Embryonic facial prominence (tissue), 1 donor: ENCODE results near the gene MESP2.

Experiments
- DNase-seq: peaks from one replicate; pipeline ENCODE4 v3.0.0-alpha.2; 2016; ENCODE audit errors: extremely low spot score

Gene MESP2

GRCh38 chr15:89815769-89816168, 39.6 kb downstream of the MESP2 start:
- DNase-seq, result no peak

GRCh38 chr15:89817701-89818280, 41.7 kb downstream of the MESP2 start:
- no peak for DNase-seq

GRCh38 chr15:89818287-89818686, 42.2 kb downstream of the MESP2 start:
- DNase-seq, result no peak

DNA sequence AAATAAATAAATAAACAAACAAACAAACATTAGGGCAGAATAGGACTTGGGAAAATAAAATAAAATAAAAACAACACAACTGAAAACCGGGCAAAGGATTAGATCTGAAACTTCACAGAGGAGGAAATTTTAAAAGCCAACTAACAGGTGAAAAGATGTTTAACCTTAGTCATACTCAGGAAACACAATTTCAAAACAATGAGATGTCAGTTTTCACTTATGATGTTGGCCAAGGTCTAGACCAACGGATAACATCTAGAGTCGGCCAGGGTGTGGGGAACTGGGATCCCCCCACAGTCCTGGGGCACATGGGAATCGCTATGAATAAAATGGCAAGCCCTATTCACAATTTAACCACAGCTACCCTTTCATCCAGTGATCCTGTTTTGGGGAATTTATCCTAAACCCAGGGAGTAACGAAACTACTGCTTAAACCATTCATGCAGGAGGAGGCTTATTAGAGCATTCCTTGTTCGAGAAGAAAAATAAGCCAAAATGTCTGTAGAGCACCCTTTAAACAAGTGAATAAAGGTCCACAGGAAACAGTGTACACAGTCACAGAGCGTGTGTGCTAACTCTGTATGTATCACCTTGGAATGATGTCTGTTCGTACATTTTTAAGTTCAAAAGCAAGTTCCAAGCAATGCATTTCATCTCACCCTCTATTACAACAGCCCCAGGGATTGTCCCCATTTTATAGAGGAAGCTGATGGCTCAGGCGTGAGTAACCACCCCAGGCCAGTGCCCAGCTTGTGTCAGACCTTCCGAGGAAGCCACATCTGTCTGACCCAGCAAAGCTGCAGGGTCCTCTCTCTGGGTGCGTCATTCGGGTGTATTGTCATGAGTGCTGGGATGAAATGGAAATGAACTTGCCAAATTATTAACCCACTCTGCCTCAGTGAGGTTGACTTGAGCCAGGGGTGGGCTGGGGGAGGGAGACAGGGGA, 44.8 kb downstream of the MESP2 start:
- no peak for DNase-seq

DNA sequence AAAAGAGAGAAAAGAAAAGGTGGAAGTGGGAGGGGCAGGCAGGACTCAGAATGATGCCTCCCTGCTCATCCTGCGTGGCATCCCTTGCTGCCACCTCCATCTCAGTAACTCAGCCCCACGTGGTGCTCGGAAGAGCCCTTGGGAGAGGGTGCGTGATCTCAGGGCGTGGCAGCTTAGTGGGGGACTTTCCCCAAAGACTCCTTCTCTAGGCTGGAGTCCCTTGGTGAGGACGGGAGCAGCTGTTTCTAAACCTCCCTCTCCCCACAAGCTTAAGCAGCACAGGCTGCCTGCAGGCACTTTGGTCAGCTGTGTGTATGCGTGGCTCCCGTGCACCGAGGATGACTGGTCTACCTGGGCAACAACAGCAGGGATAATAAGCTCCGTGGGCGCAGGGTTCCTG, 45.9 kb downstream of the MESP2 start:
- no peak for DNase-seq

GRCh38 chr15:89822611-89822950, 46.4 kb downstream of the MESP2 start:
- DNase-seq, result no peak

DNA sequence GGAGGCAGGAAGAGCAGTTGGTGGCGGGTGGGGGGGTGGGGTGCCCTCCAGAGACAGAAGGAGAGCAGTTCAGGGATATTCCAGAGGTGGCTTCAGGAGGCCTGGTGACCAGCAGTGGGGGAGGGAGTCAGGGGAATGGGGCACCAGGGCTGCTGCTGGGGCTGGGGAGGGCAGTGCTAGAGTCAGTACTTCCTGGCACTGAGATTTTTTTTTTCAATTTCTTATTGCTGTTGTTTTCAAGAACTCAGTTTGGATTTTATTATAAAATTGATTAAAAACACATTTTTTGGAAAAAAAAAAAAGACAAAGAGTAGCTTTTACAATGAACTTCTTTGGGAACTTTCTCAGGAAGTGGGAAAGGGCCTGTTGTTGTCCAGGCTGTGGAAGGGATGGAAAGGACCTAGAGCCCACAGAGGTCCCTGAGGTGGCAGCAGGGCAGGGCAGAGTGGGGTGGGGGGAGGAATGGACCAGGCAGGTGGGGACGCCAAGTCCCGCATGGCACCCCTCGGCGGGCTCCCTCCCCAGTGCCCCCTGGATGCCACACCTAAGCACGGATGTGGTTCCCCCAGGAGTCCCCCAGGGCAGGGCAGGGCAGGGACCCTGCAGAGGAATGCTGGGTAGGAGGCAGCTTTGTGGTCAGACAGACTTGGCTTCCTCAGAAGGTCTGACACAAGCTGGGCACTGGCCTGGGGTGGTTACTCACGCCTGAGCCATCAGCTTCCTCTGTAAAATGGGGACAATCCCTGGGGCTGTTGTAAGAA, 47.0 kb downstream of the MESP2 start:
- no peak for DNase-seq

DNA sequence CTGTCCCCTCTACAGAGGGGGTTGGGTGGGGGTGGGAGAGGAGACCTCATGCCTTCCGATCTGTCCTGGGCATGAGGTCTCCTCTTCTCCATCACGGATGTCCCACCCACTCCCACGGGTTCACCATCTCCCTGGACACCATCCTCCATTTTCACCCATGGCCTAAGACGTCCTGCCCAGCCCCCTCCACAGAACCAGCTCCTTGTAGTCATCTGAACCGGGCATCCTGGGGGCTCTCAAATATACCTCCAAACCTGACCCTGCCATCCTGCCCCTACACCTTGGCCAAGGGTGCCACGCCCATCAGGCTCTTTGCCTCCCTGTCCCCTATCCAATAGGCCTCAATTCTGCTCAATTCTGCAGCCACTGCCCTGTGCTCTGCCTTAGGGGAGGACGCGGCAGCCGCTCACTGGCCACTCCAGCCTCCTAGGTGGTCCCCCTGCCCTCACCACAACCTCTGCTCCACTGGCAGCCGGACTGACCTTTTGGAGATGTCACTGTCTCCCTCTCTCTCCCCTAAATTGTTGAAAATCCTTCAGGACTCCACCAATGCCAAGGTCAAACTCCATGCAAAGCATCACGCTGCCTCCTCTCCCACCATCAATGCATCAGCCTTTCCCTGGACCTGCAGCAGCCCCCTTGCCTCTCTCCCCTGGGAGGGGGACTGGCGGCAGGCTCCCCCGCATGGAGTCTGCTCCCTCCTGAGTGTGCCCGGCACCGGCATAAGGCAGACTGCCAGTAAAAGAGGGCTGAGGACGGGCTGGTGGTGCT, 47.9 kb downstream of the MESP2 start:
- no peak for DNase-seq

GRCh38 chr15:89824607-89824867, 48.4 kb downstream of the MESP2 start:
- no peak for DNase-seq

- DNase-seq, result no peak
Measured at GRCh38 chr15:89825271-89825940, 49.3 kb downstream of the MESP2 start.

DNA sequence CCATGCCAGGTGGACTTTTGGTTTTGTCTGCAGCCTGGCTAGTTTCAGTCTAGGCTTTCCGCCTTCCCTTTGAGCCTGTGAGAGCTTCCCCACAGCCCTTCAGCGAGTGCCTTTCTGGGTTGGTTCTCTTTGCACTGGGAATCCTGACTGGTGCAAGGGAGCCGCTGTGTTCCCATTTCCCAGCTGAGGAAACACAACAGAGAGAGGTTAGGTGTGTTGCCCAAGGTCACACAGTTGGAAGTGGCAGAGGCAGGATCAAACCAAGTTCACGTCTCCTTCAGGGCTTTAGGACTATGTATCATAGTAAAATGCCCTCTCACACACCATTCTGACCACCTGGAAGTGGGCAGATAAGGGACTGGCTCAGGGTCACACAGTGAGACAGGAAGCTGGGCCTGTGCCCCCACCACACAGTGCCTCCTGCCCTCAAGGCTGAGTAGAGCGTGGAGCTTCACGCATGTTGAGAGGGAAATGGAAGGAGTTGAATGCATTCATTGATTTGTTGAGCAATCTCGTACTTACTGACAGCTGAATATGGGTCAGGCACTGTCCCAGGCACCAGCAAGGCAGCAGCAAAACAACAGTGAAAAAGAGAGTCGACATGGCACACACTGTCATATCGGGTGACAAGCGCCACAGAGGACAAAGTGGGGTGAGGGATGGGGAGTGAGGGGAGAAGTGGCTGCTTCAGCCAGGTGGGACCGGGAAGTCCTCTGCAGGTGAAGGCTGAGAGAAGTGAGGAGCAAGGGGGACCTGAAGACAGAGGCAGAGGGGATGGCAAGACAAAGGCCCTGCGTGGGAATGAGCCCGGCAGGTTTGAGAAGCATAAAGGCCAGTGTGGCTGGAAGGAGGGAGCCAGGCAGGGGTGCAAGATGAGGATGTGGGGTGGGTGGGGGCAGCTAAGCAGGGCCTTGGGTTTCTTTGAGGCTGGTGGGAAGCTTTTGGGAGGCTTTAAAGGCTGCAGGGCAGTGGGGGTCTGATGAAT, 50.8 kb downstream of the MESP2 start:
- no peak for DNase-seq

DNA sequence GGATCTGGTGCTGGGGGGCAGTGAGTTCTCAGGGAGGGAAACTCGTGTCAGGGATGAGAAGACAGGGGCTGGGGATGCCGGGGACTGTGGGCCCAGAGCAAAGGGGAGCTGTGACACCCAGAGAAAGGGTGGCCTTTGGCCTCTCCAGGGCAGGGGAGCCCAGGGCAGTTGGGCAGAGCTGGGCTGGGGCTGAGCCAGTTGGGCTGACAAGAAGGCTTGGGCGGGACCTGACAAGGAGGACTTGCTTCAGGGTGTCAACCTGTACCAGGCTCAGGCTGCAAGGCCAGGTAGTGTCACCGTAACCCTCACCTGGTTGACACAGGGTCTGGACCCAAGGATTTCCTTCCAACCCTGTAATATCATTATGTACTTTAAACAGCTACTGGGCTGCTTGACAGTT, 51.7 kb downstream of the MESP2 start:
- DNase-seq, result no peak
